GM21717 (cell line): ENCODE measurements around the gene DEPDC1B.
"Not testable (repeated sequence)": the region's sequence is repeated elsewhere in the genome, so short reads cannot be mapped to it uniquely, and the experiment has no call there.

Source experiments
- ATAC-seq: cut with Tn5 transposase; IDR thresholded peaks from one replicate; pipeline ENCODE4 v1.9.1; 2021; ENCODE audit warnings: mild to moderate bottlenecking, moderate library complexity; ENCODE audit not compliant: unreplicated experiment

Gene DEPDC1B

GRCh38 chr5:60651872-60652620, 47.9 kb downstream of the DEPDC1B start:
- no peak for ATAC-seq

- peak; percentile 76 for ATAC-seq
Observed at GRCh38 chr5:60649288-60649917, 50.6 kb downstream of the DEPDC1B start.

GRCh38 chr5:60648175-60648574, 51.8 kb downstream of the DEPDC1B start:
- ATAC-seq: no peak

GRCh38 chr5:60640901-60641300, 59.1 kb downstream of the DEPDC1B start:
- no peak for ATAC-seq

- no peak for ATAC-seq
Observed at GRCh38 chr5:60639544-60639943, 60.4 kb downstream of the DEPDC1B start.

GRCh38 chr5:60638300-60638699, 61.7 kb downstream of the DEPDC1B start:
- ATAC-seq: no peak

- no peak for ATAC-seq
Observed at GRCh38 chr5:60636644-60637043, 63.3 kb downstream of the DEPDC1B start.

- no peak for ATAC-seq
Observed at GRCh38 chr5:60636001-60636400, 64.0 kb downstream of the DEPDC1B start.

- ATAC-seq: no peak
Observed at GRCh38 chr5:60634051-60634450, 65.9 kb downstream of the DEPDC1B start.

GRCh38 chr5:60633341-60633740, 66.6 kb downstream of the DEPDC1B start:
- no peak for ATAC-seq

GRCh38 chr5:60632153-60632552, 67.8 kb downstream of the DEPDC1B start:
- no peak for ATAC-seq

GRCh38 chr5:60630836-60631235, 69.1 kb downstream of the DEPDC1B start:
- ATAC-seq: no peak

- no peak for ATAC-seq
Observed at GRCh38 chr5:60630179-60630578, 69.8 kb downstream of the DEPDC1B start.

GRCh38 chr5:60624875-60625274, 75.1 kb downstream of the DEPDC1B start:
- ATAC-seq: not testable (repeated sequence)

- not testable (repeated sequence) for ATAC-seq
Observed at GRCh38 chr5:60620752-60621151, 79.2 kb downstream of the DEPDC1B start.

- ATAC-seq: peak; percentile 76
Observed at GRCh38 chr5:60613826-60614225, 86.1 kb downstream of the DEPDC1B start.

- no peak for ATAC-seq
Observed at GRCh38 chr5:60611099-60611740, 88.7 kb downstream of the DEPDC1B start.

GRCh38 chr5:60604771-60605170, 95.2 kb downstream of the DEPDC1B start:
- no peak for ATAC-seq

GRCh38 chr5:60598424-60598823, 101.5 kb downstream of the DEPDC1B start:
- peak; percentile 56 for ATAC-seq

- peak; percentile 83 for ATAC-seq
Observed at GRCh38 chr5:60597572-60598320, 102.2 kb downstream of the DEPDC1B start.
